Lung (tissue), 12 donors: ENCODE results near the gene NPM1. TPM values are rescaled to one million over a fixed set of nuclear protein-coding genes. Genes with fewer than 3 reads are reported as not detected.

ENCODE experiments used
- ATAC-seq: fragments of 200-7000 bp; cut with Tn5 transposase; one replicate; pipeline ENCODE4 v1.9.1; 2020; ENCODE audit warnings: moderate number of reproducible peaks; ENCODE audit not compliant: insufficient read depth, low FRiP score
- DNase-seq, 3 donors: peaks; one replicate each; pipeline ENCODE4 v3.0.0-alpha.2; 2013 to 2017
- H3K27ac ChIP-seq, 2 donors: one replicate each; pipeline ENCODE4 v1.5.1; 2013; ENCODE audit warnings: mild to moderate bottlenecking in 2 of 2, moderate library complexity in 2 of 2, control low read depth in 1 of 2, inconsistent platforms in 1 of 2, low read depth in 1 of 2, low read length in 1 of 2
- H3K27me3 ChIP-seq, 3 donors: one replicate each; pipeline ENCODE4 v1.5.1; 2013; ENCODE audit warnings: low read length in 2 of 3; ENCODE audit not compliant: control insufficient read depth in 3 of 3, insufficient read depth in 3 of 3
- H3K36me3 ChIP-seq, 4 donors: one replicate each; pipeline ENCODE4 v1.5.1; 2013; ENCODE audit warnings: low read length in 4 of 4, mild to moderate bottlenecking in 1 of 4, moderate library complexity in 1 of 4; ENCODE audit not compliant: control insufficient read depth in 4 of 4, insufficient read depth in 4 of 4
- H3K4me1 ChIP-seq, 5 donors: one replicate each; pipeline ENCODE4 v1.5.1; 2013; ENCODE audit warnings: low read length in 5 of 5, mild to moderate bottlenecking in 2 of 5, moderate library complexity in 1 of 5; ENCODE audit not compliant: control insufficient read depth in 5 of 5, insufficient read depth in 5 of 5
- H3K4me3 ChIP-seq: one replicate; pipeline ENCODE4 v1.5.1; 2013; ENCODE audit warnings: mild to moderate bottlenecking, control low read depth, moderate library complexity
- H3K9ac ChIP-seq, 2 donors: one replicate each; pipeline ENCODE4 v1.5.1; 2013; ENCODE audit warnings: low read length in 2 of 2, control low read depth in 1 of 2; ENCODE audit not compliant: insufficient read depth in 1 of 2
- H3K9me3 ChIP-seq, 4 donors: one replicate each; pipeline ENCODE4 v1.5.1; 2013; ENCODE audit warnings: low read length in 3 of 4, mild to moderate bottlenecking in 1 of 4, moderate library complexity in 1 of 4; ENCODE audit not compliant: control insufficient read depth in 4 of 4, insufficient read depth in 3 of 4
- WGBS, 2 donors: extraction: QIAGEN DNeasy Blood & Tissue Kit; methylation state at CpG; one replicate each; pipeline ENCODE4 v1.1.7; 2013; 5-methylcytosine and 5-hydroxymethylcytosine counted together
- polyA plus RNA-seq, 2 donors: library from polyadenylated mRNA; stranded (reverse); fragments of 200-250 nt; gene quantifications; one replicate each; pipeline ENCODE4 v1.2.1, GENCODE V29; 2013
- total RNA-seq, 2 donors: library from RNA; depleted of rRNA in 1 of 2; stranded (reverse); fragments of >200 nt in 1 of 2; gene quantifications; one replicate each; pipeline ENCODE4 v1.2.1, GENCODE V29; 2014 to 2021
- TF ChIP-seq, protein P1 (sequence below): IDR thresholded peaks from 2 replicates; pipeline ENCODE4 v1.5.1; 2012; ENCODE audit warnings: mild to moderate bottlenecking; ENCODE audit errors: control extremely low read depth, extremely low read depth
- donor health status: control.
- donor health status: control.
- donor health status: Bipolar disorder and iron deficiency.
- donor health status: healthy.
- donor health status: DM: yes; HTN: yes; CAD: no.

NPM1 gene
- total and polyA plus RNA-seq, 4 donors: 601 to 2,411 (median 1,455) TPM

GRCh38 chr5:171422495-171422894, 34.8 kb downstream of the NPM1 start:
- 82 to 98% methylated on average over 2 of the region's 2 CpGs for WGBS, 2 donors
- Histone ChIP-seq H3K9ac (no peak overlapping the region), H3K27me3 (peaks cover 0 to 6% (median 3%) of the 10 kb centered on the region in 3 donors), H3K4me1 (peaks cover 0 to 31% (median 5%) of the 10 kb centered on the region in 5 donors), H3K4me3 (no peak overlapping the region), H3K9me3 (no peaks in the 10 kb centered on the region), H3K36me3 (no peaks in the 10 kb centered on the region), H3K27ac (peak overlapping the region in 1 of 2 donors; percentile 30)
- TF ChIP-seq, protein P1, sequence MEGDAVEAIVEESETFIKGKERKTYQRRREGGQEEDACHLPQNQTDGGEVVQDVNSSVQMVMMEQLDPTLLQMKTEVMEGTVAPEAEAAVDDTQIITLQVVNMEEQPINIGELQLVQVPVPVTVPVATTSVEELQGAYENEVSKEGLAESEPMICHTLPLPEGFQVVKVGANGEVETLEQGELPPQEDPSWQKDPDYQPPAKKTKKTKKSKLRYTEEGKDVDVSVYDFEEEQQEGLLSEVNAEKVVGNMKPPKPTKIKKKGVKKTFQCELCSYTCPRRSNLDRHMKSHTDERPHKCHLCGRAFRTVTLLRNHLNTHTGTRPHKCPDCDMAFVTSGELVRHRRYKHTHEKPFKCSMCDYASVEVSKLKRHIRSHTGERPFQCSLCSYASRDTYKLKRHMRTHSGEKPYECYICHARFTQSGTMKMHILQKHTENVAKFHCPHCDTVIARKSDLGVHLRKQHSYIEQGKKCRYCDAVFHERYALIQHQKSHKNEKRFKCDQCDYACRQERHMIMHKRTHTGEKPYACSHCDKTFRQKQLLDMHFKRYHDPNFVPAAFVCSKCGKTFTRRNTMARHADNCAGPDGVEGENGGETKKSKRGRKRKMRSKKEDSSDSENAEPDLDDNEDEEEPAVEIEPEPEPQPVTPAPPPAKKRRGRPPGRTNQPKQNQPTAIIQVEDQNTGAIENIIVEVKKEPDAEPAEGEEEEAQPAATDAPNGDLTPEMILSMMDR: no peak
- ATAC-seq (no peak), DNase-seq (no peak)

- H3K9ac ChIP-seq: no peak overlapping the region
- no peaks in the 10 kb centered on the region for H3K36me3 ChIP-seq
- peaks cover 0 to 36% (median 10%) of the 10 kb centered on the region in 5 donors for H3K4me1 ChIP-seq
- WGBS, 2 donors: 84 to 87% methylated on average over 25 to 26 of the region's 26 CpGs
- H3K27me3 ChIP-seq: peaks cover 0 to 6% (median 3%) of the 10 kb centered on the region in 3 donors
- ATAC-seq (no peak), DNase-seq (no peak)
- no peak overlapping the region for H3K4me3 ChIP-seq
- TF ChIP-seq, protein P1: no peak
- H3K9me3 ChIP-seq: no peaks in the 10 kb centered on the region
- H3K27ac ChIP-seq: peak overlapping the region in 1 of 2 donors; percentile 30
These were observed 35.4 kb downstream of the NPM1 start for GRCh38 chr5:171422902-171423663.

GRCh38 chr5:171424726-171425125, 37.1 kb downstream of the NPM1 start:
- H3K9me3 ChIP-seq: no peaks in the 10 kb centered on the region
- TF ChIP-seq, protein P1: no peak
- WGBS, 2 donors: 58 to 68% methylated on average over 5 of the region's 5 CpGs
- ATAC-seq: no peak
- H3K4me1 ChIP-seq: peaks cover 0 to 29% (median 11%) of the 10 kb centered on the region in 5 donors
- H3K27ac ChIP-seq: no peak overlapping the region
- H3K27me3 ChIP-seq: peaks cover 0 to 6% (median 3%) of the 10 kb centered on the region in 3 donors
- DNase-seq: no peak
- no peak overlapping the region for H3K4me3 ChIP-seq
- H3K9ac ChIP-seq: no peak overlapping the region
- H3K36me3 ChIP-seq: no peaks in the 10 kb centered on the region
